ENCODE results near the gene ABHD17B.
A peak's percentile ranks its signal among the peaks of the same experiment; 100 is the strongest.

The ABHD17B gene

DNA sequence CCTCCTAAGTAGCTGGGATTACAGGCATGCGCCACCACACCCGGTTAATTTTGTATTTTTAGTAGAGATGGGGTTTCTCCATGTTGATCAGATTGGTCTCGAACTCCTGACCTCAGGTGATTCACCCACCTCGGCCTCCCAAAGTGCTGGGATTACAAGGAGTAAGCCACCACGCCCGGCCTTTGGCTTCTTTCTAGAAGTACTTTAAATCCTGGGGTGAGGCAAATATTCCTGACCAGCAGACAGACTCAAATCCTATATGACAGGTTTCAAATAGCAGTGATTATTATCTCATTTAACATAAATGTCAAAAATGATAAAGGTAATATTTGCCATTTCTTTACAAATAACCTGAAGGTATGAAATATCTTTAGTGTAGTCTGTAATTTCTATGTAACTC is 35.6 kb downstream of the ABHD17B start:
- no peak for DNase-seq

DNA sequence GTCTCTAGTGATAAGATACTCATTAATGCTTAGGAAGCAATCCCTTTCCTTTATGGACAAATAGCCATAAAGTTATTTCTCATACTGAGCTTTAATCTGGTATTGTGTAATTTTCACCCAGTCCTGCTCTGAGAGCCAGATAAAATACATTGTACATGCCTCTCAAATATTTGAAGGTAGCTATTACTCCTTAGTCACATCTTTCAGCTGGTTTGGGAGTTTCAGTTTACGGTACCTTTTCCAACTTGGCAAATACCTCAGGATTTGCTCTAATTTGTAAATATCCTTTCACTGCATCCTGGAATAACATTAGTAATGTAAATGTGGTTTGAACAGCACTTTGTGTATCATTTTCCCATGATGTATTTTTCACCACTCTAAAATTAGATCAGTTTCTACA is 47.4 kb downstream of the ABHD17B start:
- DNase-seq: no peak

DNA sequence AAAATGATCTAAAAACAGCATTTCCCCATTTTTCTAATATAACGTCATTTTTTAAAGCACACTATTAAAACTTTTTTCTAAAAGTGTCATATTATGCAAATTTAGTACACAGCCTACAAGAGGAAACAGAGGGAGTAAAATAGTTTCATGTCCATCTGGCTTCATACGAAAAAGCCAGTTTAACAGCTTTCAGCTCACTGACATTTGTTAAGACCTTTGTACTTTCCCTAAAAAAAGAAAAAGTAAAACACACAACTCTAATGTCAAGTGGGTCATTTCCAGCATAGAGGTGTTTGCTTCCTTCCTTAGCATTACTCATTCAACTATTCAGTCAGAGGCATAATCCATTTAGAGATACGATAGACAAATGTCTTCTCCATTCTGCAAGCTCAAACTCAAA is 49.4 kb downstream of the ABHD17B start:
- DNase-seq: no peak

DNA sequence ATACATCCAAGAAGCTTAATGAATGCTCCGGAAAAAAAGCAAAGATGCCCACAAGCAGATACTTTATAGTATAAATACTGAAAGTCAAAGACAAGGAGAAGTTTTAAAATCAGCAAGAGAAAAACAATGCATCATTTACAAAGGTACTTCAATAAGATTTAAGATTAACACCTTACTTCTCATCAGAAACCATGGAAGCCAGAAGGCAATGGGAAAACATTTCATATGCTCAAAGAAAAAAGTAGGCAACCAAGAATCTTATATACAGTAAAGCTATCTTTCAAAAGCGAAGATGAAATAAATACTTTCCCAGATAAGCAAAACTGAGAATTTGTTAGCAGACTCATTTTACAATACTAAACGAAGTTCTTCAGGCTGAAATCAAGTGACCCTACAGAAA is 51.1 kb downstream of the ABHD17B start:
- no peak for DNase-seq

DNA sequence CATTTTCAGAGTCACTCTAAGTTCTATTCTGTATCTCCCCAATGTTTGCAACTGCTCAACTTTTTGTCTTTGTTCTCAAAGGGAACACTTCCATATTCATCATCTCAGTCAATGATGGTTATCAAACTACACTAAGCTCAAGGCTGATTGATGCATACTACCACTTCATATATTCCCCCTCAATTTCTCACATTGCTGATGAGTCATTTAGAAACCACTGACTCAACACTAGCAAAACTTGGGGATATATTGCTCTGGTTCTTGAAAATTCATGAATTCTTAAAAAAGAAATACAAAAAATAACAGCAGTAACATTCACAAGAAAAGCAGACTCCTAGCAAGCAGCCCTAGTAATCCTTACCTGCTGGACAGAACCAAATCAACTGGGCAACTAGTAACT is 52.2 kb downstream of the ABHD17B start:
- no peak for DNase-seq

DNA sequence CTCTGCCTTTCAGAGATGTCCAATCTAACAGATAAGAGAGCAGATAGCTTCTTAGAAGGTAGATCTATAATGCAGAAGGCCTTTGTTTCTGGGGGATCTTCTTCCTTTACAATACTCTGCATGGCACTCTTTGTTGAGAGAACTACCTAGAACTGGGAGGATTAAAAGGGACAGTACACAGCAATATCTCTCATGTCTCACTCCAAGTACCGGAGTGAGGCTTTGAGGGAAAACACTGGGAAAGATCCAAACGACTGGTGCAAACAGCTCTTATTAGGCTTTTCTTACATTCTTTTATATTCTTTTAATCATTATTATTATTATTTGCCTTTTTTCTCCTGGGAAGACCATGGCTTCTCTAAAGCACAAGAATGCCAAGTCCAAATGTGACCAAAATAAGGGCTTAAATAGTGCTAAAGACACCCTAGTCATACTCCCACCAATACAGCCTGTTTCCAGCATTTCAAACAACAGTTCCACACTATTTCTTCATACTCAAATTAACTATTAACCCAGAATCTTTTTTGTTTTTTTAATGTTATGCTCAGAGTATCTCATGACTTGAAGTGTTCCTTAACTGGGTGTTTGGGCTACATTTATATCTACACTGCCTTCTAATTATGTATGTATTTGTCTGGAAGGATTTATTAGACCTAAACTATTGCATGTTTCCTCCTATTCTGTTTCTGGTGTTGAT is 52.7 kb downstream of the ABHD17B start:
- DNase-seq: no peak

DNA sequence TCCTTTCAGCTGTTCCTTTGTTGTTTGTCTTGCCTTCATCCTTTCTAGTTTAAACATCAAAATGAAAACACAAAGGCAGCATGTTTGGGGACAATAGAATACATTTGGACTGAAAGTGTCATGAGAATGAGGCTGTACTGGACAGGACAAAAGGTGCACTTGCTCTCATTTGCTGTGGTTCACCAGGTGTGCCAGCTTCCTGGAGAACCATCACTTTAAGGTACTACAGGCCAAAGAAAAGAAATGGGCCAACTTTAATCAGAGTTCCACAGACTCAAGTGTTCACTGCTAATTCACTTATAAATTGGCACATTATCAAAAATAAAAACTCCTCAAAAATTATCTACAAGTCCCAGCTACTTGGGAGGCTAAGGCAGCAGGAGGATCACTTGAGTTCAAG is 53.8 kb downstream of the ABHD17B start:
- no peak for DNase-seq

DNA sequence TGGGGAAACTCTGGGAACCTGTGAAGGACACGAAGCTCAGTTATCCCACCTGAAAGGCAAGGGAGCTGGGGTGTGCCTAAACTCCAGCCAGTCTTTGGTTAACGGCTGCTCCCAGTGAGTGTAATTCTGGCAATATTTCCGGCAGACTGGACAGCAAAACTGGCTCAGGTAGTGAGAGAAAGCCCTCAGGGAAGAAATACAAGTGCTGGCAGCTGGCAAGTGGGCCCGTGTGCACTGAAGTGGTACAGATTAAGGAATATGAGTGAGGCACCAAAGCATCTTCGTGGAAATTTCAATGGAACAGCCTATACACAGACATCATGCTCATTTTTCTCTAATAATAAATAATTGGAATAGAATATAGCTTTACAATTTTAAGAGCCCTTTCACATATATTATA is 56.2 kb downstream of the ABHD17B start:
- no peak for DNase-seq

DNA sequence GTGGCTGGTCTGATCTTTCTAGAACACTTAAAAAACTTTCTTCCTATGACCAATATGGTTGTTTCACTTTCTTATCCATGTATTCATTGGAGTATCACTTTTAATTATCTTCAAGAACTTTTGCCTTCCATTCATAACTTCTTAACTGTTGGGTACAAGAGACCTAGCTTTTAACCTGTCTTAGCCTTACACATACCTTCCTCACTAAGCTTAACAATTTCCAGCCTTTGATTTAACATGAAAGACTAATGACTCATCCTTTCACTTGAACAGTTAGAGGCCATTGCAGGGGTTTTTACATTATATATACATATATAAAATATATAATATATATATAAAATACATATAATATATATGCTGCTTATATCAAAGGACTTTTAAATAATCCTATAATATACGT is 57.9 kb downstream of the ABHD17B start:
- no peak for DNase-seq

DNA sequence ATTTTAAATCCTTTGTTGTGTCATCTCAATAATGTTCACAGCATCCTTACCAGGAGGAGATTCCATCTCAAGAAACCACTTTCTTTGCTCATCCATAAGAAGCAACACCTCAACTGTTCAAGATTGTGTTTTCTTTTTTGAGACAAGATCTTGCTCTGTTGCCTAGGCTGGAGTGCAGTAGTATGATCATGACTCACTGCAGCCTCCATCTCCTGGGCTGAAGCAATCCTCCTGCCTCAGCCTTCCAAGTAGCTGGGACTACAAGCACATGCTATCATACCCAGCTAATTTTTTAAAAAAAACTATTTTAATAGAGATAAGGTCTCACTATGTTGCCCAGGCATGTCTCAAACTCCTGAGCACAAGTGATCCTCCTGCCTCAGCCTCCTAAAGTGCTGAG is 60.0 kb downstream of the ABHD17B start:
- DNase-seq: no peak

DNA sequence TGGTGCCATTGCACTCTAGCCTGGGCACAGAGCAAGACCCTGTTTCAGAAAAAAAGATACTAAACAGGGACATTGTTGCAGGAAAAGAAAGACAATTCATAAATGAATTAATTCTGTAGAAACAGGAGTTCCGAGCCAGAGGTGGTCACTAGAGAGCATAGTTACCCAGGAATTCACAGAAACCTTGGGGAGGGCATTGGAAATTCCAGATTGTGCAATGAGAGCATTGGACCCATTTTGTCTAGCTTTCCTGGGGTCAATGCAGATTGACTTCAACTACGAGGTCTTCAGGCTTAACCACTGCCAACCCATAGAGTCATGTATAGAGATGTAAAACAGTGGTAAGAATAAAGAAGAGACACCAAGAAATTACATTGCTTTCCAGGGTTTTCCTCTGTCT is 63.1 kb downstream of the ABHD17B start:
- no peak for DNase-seq

DNA sequence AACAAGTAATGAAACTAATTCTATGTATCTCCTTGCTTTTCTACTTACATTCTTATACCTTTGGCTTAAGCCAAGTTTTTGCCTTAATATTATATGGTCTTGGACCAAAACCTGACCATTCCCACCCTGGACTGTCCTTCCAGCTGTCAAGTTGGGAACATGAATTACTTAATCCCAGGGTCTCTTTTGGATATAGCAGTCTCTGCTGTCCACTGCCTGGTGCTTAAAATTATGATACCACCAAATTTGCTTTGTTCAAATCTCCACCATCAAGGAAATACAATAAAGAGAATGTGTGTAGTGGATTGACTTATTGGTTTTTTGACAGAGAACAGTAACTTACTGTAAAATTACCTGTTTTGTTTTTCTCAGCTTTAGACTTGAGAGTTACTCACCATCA is 66.2 kb downstream of the ABHD17B start:
- no peak for DNase-seq

DNA sequence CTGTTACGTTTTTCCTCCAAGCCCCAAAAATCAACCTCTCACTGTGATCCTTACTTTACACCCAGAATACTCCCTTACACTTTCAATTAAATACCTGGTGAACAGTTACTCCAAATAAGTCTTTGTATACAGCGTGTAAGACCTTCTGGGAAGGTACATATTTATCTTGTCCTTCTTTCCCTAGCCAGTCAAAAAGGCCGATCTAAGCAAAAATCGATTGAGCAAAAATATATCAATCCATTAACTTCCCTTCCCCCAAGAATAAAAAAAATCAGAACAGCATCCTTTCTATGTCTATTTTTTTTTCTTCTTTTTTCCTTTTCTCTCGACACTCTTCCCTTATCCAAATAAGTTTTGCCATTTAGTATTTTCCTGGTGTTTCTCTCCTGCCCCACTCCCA is 71.3 kb downstream of the ABHD17B start:
- no peak for DNase-seq

DNA sequence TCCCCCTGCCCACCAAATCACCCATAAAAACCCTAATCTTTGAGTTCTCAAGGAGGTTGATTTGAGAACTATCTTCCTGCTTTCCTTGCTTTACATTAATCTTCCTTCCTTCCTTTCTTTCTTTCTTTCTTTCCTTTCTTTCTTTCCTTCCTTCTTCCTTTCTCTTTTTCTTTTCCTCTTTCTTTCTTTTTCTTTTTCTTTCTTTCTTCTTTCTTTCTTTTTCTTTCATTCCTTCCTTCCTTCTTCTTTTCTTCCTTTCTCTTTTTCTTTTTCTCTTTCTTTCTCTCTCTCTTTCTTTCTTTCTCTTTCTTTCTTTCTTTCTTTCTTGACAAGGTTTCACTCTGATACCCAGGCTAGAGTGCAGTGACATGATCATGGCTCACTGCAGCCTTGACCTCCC is 75.4 kb downstream of the ABHD17B start:
- DNase-seq: no peak

DNA sequence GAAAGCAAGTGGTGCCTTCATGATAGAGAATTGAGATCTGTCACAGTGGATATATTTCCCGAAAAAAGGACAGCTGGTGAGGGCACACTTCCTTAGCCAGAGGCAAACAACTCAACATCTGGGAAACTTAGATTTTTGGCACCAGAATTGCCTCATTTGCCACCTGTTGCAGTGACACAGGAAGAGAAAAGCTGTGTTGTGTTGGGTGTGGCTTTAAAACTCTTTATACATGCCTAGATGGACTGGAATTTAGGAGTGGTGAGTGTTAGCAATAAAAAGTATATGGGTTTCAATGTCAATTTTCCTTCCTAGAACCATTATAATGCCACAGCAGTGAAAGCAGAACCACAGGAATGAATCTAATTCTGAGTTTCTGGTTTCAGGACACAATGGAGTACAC is 80.1 kb downstream of the ABHD17B start:
- DNase-seq: no peak

DNA sequence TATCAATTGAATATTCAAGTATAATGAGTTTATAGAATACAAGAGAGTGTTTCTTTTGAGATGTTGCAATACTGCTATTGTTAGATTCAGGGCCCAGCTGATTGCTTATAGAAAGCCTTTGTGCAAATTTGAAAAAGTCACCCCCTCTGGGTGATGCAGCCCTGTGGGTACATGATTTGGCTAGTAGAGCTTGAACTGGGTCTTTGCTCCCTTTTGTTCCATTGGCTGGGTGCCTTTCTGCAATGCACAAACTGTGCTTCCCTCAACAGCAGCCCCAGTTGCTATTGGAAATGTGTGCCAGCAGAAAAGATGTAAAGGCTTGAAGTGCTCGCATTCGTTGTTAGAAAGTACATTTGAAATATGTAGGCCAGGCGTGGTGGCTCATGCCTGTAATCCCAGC is 80.8 kb downstream of the ABHD17B start:
- DNase-seq: no peak

DNA sequence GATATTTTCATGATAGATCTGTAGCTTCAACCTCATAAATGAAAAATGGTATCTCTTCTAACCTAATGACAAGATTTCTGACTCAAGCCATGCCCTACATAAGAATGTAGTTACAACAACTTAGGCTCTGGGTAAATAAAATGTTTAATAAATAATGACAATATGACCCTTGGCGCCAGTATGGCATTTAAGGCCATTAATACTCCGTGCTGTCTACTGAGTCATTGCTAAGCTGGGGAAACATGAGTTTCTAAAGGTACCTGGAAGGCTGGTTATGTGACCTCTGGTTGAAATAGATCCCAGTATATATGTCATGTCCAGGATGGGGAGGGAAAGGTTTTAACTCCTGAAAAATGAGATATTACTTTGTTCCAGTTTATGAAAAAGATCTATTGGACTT is 84.7 kb downstream of the ABHD17B start:
- DNase-seq: no peak

DNA sequence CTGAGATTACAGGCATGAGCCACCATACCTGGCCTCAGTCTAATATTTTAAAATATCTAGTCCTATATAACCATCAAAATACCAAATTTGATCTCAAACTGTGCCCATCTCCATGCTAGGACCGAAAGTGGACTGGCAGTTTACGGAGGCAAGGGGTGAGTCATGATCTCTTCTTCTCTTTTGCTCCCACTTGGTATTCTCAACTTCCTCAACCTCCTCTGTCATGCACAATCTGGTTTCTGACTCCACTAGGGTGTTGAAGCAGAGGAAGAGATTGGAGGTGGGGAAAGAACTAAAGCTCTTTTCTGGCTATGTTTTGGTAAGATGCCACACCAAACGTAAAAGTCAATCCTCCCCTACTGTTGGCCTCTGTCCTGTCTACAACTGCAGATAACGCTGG is 86.7 kb downstream of the ABHD17B start:
- DNase-seq: no peak

DNA sequence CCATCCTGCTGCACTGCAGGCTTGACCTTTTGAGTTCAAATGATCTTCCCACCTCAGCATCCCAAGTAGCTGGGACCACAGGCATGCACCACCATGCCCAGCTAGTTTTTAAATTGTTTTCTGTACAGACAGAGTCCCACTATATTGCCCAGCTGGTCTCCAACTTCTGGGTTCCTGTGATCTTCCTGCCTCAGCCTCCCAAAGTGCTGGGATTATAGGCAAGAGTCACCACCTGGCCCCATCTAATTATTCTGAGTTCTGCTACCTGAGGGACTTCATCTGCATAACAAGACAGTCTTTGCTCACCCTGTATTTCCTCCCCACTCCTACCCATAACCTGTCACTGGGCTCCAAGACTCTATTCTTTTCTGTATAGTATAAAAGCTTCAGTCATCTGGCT is 88.1 kb downstream of the ABHD17B start:
- DNase-seq: no peak

DNA sequence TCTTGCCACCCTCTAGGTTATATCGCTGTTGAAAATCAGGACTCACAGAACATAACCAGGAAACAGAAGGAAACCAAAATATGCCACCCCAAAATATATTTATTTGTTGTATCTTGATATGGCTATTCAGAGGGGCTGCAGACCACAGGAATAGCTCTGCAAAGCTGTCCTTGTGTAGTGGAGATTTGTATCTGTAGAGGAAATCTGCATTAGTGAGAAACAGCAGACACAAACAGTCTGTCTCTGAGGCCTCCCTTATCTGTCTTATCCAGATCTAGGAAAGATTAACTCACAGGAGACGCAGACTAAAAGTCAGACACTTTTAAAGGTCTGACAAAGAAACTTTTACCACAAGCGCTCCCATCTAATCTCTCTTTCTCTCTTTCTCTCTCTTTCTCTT is 88.5 kb downstream of the ABHD17B start:
- no peak for DNase-seq

DNA sequence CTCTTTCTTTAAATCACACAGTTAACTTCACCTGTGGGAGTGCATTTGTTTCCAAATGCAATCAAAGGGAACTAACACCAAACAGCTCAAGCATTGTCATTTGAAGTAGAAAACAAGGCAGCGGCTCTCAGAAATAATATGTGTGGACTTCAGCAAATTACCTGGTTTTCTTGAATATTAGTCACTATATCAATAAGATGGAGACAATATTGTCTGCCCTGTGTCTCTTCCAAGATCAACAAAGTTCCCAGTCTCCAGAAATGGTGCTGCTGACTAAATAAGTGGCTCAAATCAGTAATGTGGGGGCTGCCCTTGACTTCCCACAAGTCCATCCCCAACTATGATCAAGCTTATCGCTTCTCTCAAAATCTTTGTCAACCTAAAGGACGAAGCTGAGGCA is 89.6 kb downstream of the ABHD17B start:
- no peak for DNase-seq

DNA sequence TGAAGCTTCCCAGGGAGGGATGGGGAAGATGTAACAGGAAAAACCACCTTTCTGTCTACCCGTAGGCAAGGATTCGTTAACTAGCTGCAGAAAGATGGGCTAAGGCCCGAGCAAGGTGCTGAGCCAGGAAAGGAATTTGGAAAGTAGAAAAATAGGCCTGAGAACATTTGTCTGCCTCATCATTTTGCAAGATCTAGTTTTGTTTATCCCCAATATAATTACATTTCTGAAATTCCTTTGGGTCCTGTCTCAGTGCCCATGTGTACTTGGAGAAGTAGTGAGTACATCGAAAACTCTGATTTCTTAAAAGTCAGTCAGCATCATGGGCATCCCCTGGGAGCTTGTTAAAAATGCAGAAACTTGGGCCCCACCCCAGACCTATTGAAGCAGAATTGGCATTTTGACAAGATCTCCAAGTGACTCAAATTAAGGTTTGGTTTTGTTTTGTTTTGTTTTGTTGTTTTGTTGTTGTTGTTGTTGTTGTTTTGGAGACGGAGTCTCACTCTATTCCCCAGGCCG is 90.5 kb downstream of the ABHD17B start:
- no peak for DNase-seq

DNA sequence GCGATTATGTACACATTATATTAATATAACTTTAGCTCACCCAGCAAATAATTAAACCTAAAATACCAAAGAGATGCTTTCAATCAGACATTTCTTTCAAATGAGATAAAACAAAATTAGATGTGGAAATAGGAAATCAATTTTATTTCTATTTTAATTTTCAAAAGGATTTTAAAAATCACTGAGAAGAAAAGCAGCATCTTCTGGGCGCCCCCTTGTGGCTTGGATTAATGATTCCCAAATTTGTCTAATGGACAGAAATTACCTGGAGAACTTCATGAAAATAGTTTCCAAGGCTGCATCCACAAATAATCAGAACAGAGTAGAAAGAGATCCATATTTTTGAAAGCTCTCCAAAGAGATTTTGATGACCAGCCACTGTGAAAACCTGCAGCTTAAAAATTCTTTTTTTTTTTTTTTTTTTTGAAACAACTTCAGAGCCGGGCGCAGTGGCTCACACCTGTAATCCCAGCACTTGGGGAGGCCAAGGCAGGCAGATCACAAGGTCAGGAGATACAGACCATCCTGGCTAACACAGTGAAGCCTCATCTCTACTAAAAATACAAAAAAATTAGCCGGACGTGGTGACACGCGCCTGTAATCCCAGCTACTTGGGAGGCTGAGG is 91.8 kb downstream of the ABHD17B start:
- DNase-seq: peak; percentile 34

DNA sequence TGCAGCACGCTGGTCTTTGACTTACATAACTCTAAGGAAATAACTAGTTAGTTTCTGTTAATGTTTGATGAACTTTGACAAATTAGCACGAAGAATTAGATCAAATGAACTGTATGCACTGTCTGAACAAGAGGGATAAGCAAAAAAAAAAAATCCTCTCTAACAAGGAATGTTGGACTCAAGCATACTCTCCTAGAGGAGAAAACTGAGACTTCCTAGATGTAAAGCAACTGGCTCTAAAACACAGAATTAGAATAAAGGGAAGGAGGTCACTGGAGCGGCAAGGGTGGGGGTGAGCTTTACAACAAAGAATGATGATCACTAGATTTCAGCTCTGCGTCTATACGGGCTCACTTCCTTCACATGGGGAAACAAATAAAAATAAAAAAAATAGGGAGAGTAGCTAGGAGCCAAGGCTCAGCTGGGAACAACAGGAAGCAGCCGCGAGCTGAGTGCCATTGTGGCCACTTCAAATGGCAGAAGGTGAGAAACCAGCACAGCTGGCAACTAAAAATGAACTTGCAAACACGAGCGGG is 94.0 kb downstream of the ABHD17B start:
- no peak for DNase-seq
